GM21423 (cell line): ENCODE data around the gene RAB1B.
A peak's percentile ranks its signal among the peaks of the same experiment; 100 is the strongest.

ENCODE experiments used
- ATAC-seq: cut with Tn5 transposase; IDR thresholded peaks from one replicate; pipeline ENCODE4 v1.9.1; 2021; ENCODE audit warnings: mild to moderate bottlenecking, moderate library complexity; ENCODE audit not compliant: unreplicated experiment

Gene RAB1B

DNA sequence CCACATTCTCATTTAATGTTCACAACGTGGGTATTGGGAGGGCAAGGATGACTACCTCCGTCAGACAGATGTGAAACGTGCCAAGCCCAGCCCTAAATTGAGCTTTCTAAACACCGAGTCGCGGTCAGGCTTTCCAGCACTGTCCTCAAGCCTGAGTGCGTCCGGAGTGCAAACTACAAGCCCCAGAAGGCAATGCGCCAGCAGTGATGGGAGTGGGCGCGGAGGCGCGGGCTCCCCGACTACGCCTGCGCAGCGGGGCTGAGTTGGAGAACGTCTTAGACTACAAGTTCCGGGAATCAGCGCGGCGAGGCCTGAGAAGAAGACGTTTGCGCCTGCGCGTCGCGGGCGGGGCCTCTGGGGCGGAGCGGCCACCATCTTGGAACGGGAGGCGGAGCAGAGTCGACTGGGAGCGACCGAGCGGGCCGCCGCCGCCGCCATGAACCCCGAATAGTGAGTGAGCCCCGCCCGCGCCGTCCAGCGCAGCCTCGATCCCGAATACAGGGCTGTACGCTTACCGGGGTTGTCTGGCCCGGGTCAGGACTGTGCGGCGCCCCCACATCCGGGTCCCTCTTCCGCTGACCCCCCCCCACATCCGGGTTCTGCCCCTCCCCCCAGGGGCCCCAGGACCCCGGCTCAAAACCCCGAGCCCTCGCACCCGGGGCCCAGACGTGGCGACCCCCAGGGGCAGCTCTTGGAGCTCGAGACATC, at the start of gene RAB1B:
Gene RAB1B (plus strand): TSS at position 396 of the 708 bp plus-strand sequence. CDS start 41 bp downstream, at position 437.
- peak; percentile 78 for ATAC-seq

DNA sequence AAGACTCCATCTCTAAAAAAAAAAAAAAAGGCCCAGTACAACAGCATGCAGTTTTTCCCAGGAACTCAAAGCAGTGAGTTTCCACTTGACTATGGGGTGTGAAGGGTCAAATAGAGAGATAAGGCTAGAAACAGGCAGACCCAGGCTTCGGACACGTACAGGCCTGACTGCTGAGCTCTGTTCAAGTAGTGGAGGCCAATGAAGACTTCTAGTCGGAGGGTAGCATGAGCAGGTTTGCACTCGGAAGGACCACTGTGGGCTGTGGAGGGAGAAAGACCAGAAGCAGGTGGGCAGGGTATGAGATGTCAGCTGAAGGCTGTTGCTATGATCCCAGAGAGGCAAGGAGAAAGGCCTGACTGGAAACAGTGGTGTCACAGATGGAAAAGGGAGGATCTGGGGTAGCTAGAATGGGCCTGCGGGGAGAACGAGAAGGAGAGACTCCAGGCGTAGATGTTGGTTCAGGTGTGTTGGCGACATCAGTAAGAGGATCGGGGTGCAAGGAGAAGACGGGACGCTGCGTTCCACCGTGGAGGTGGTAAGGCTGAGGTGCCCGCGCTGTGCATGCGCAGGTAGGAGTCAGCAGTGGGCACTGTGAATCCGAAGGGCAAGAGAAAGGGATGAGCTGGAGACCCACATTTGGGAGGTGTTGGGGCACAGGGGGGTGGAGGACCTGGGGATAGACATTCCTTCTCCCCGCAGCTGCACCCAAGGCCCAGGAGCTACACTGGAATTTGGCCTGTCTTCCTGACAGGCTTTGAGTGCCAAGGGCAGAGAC, 49.4 kb upstream of the RAB1B start:
- no peak for ATAC-seq

DNA sequence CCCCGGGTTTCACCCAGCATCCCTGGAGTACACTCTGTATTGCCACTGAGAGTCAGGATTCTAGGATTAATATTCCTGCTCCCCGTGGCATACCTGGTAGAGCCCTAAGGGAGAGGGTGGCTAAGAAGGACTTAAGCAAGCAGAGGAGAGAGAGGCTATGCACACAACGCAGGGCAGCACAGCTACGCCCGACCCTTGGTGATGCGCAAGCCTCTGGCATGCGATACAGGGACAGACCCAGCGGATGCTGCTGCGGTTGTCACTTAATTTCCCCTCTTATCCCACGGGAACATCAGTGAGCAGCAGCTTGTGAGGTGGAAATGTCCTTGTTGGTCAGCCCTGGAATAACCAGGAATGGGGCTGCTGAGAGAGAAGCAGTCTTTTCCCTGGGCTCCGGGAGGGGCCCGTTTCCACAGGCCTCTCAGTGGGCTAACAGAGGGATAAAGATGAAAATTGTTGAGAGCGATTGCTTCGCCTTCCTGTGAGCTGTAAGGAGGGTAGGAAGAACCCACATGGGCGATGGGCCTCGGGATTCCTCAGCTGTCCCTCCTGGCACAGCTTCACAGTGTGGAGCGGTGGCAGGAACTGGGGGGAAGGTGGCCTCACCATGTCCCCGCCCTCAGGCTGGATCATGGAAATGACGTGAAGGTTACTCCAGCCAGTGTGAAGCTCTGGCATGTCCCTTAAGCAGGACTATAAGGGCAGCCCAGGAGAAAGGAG, 48.4 kb upstream of the RAB1B start:
- ATAC-seq: no peak

DNA sequence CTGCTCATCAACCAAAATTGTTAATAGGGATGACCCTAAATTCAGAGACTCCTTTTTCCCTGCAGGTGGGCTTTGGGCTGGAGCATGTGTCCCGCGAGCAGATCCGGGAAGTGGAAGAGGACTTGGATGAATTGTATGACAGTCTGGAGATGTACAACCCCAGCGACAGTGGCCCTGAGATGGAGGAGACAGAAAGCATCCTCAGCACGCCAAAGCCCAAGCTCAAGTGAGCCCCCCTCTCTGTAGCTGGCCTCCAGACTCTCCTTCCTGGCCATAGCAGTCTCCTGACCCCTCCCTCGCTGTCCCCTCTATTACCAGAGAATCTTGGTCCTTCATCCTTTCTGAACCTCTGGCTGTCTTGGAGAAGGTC, 47.9 kb upstream of the RAB1B start:
- ATAC-seq: no peak

DNA sequence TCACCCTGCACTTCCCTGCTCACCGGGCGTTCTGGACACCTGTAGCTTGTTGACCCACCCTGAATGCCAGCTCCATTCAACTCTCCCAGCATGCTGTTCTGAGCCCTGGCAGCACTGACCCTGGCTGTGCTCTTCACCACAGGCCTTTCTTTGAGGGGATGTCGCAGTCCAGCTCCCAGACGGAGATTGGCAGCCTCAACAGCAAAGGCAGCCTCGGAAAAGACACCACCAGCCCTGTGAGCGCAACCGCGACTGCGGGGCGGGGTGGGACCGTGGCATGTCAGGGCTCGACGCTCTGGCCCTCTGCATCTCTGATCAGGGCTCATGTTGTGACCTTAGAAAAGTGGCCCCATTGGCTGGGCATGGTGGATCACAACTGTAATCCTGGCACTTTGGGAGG, 47.4 kb upstream of the RAB1B start:
- no peak for ATAC-seq

DNA sequence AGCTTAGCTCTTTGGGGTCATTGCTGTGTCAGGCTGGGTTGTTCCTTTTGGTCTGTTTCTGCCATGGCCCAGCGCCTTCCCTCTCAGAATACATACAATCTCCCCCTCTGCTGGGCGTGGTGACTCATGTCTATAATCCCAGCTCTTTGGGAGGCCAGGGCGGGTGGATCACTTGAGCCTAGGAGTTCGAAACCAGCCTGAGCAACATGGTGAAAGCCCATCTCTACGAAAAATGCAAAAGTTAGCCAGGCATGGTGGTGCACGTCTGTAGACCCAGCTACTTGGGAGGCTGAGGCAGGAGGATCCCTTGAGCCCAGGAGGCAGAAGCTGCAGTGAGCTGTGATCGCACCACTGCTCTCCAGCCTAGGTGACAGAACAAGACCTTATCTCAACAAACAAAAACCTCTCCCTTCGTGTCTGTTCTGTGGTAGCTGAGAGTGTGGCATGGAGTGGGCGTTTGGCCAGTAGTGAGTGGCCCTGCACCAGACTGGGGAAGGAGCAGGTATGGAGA, 46.7 kb upstream of the RAB1B start:
- no peak for ATAC-seq

DNA sequence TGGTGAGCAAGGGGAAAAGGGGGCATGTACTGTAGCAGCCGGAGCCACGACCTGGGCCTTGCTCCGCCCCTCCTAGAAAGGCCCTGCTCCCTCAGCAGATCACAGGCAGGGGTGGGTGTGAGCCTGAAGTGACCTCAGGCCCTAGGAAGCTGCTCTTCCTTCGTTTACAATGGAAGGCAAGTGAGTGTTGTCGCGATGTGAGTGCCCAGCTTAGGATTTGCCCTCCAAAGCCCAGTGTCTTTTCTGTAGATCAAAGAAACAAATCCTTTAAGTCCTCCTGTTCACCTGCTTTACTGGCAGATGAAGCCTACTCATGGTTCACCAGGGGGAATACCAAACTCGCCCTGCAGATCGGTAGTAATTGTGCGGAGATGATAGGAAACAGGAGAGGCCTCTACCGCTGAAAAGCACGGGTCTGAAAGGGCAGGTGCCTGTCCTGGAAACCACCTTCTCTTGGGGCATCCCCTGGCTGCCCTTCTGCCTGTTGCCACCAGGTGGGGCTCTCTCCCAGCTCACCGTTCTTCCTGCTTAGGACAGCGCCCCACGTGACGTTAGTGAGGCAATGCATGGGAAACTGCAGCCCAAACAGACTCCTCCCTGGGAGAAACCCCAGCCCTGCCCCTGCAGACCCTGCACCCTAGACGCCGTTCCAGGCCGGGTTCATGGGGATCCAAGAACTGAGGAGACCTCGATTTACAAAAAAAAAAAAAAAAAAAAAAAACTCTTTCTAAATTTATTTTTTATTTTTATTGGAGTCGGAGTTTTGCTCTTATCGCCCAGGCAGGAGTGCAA, 45.9 kb upstream of the RAB1B start:
- ATAC-seq: peak; percentile 85

DNA sequence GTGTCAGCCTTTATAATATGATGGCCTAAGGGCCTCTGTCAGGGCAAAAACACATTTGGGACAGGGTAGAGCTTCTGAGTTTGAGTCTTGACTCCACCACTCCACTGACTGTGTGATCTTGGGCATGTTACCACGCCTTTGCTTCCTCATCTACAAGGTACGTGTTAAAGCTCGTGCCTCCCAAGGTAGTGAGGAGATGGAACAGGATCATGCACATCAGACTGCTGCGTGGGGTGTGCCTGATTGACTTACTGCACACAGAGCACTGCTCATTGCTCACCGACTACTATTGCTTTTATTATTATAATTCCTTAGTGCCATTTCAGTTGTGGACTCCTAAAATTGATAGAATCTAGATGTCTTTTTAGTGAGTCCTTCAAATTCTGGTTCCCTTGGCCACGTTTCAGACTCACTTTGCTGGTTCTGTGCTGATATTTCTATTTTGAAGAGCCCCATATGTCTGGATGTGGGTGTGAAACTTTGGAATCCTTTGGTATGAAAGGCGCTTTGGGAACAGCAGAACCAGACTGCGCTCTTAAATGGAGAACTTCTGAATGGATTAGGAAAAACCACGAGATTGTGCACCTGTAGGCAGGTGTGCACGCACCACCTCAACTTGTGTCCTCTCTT, 44.1 kb upstream of the RAB1B start:
- no peak for ATAC-seq

DNA sequence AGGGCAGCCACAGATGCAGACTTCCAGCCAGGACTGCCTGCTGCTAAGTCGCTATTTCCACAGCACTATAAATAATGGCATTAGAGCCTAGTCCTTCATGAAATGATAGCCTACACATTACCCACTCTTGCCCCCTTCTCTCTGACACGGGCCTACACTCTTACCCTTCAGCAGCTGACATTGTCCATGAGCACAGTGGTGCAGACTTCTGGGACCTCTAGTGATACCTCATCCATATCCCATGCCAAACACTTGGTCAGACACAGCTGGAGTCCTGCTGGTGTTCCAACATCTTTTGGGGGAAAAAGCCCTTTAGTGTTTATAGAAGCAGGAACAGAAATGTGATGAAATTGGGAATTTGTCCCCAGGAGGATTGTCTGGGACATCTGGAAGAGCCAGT, 43.4 kb upstream of the RAB1B start:
- ATAC-seq: no peak

DNA sequence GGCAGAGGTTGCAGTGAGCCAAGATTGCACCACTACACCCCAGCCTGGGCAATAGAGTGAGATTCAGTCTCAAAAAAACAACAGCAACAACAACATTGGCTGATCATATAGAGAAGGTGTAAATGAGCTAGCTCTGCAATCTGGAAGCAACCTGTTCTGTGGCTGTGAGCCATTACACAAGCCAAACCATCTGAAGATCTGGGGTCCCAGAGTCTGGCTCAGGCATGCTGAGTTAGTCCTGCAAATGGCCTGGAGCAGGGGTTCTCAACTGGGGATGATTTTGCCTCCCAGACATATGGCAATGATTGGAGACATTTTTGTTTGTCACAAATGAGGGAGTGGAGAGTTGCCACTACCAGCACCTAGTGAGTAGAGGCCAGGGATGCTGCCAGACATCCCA, 42.3 kb upstream of the RAB1B start:
- ATAC-seq: no peak

DNA sequence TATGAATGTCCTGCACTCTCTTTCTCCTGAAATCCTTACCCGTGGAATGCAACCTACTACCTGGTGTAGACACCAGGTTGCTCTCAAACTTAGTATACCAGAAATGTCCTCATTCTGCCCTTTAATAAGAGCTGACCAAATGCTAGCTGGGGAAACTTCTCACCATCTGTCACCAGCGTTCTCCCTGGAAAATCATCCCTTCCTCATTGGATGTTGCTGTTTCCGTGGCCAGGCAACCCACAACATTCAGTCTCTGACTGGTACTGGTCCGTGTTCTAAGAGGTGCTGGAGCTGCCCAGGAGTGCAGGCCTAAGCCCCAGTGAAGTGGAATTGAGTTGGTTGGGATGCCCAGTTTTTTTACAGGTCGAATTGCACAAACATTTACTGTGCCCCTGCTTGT, 40.7 kb upstream of the RAB1B start:
- ATAC-seq: no peak

DNA sequence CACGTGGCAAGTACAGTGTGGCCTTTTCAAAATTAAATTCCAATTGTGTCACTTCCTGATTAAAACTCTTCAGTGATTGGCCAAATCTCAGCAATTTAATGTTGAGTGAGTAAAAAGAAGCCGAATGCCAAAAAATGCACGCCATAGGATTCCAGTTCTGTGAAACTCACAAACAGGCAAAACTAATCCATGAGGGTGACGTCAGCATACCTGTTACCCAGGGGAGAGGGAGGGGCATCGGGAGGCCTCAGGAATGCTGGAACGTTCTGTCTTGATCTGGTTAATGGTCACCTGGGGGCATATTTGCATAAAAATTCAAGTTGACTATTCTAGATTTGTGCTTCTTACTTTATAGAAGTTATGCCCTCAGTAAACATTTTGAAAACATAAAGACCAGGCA, 39.9 kb upstream of the RAB1B start:
- ATAC-seq: no peak

DNA sequence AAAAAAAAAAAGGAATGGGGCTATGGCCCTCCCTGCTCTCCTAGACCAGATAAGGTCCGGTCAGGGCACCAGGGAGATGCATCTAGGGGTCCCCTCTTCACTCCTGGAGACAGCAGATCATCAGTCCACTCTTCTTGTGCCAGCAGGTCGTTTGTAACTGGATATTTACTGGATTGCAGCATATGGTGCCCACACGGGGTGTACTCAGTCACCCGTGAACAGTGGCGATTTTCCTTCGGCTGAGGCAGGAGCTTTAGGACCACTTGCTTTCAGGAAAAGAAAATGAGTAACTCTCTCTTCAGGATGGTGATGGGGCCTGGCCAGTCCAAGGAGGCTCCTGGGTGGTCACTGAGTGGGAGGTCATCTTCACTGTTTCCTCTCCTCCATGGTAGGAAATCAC, 38.3 kb upstream of the RAB1B start:
- no peak for ATAC-seq

DNA sequence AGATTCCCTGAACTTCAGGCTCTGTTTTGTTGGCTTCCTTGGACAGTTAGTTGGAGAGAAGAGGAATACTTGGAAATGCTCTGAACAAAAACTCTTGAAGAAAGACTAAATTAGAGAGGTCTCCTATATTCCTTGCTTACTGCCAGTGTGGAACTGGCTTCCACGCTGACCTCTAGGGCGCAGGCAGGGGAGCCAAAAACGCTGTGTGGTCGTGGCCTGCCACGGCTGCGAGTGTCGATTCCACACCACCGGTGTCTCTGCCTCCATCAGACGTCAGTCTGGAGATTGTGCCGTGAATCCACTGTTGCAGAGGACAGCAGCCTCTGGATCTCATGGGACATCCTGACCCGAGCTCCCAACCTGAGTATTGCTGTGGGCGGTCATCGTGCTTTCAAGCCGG, 37.5 kb upstream of the RAB1B start:
- no peak for ATAC-seq

DNA sequence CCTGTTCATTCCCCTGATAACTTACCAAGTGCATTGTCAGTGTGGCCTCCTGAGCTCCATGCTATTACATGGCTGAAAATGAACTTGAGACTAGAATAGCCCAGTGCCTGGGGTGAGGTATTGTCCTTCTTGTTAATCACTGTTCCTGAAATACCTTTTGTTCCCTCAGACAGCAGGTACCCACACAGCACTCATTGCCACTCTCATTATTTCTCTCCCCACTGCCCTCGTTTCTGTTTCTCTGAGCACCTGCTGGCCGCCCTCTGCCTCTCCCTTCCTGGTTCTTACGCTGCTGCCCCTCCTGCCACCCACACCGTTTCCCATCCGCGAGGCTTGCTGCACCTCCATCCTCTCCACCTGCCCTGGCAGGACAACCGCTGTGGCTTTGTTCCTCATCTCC, 36.9 kb upstream of the RAB1B start:
- no peak for ATAC-seq

DNA sequence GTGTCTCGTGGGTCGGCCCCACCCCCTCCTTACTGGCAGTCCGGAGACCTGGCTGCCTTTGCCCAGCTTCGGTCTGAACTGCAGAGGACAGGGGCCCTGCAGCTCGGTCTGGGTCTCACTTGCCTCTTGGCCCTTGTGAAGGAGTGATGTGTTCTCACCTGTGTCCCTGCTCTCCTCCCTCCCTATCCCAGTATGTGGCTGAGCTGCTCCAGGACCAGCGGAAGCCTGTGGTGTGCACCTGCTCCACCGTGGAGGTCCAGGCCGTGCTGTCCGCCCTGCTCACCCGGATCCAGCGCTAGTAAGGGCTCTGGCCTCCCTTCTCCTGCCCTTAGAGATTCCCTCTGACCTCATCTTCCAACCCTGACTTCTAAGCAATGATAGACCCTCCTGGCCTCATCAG, 35.7 kb upstream of the RAB1B start:
- ATAC-seq: no peak

DNA sequence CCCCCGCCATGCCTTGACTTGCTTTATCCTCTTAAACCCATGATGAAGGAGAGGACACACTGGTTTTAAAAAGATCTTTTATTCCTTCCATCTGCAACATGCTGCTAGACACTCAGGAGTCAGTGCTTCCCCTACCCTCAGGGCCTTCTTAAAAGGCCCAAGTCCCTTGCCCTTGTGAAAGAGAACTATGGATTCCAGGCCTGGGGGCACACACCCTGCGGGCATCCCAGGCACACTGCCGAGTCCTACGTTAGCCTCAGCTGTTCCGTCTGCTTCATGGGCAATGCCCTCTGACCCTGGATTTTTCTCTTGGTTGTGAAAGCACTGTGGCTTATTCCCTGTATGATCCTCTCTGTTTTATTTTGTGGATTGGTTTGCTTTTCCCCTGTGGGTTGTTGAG, 35.1 kb upstream of the RAB1B start:
- no peak for ATAC-seq

DNA sequence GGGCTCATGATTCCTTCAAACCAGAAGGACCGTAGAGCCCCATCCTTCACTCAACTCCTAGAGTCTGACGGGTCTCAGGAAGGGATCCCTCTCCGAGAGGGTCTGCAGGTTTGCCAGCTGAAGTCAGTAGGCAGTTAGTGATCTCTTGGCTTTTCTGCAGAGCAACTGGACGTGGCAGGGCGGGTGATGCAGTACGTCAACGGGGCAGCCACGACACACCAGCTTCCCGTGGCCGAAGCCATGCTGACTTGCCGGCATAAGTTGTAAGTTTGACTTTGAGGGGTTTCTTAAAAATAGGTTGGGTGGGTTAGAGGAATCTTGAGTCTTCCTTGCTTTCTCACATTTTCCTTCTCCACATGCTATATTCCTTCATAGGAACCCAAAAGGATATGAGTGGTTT, 33.3 kb upstream of the RAB1B start:
- no peak for ATAC-seq

DNA sequence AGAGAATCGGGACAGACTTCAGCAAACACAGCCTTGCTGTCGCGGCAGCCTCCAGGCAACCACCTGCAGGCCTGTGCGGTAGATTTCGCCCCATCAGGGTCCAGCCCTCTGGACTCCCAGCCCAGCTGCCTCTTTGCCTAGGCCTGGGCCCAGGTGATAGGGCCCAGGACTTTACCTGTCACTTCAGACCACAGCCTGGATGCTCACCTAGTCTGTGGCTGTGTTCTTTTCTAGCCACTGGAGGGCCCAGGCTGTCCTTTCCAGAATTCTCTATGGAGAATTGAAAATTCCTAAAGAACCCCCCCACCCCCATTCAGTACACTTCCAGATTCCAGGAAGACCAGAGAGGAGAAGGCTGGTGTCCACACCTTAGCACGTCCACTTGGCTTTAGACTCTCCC, 30.6 kb upstream of the RAB1B start:
- ATAC-seq: no peak

DNA sequence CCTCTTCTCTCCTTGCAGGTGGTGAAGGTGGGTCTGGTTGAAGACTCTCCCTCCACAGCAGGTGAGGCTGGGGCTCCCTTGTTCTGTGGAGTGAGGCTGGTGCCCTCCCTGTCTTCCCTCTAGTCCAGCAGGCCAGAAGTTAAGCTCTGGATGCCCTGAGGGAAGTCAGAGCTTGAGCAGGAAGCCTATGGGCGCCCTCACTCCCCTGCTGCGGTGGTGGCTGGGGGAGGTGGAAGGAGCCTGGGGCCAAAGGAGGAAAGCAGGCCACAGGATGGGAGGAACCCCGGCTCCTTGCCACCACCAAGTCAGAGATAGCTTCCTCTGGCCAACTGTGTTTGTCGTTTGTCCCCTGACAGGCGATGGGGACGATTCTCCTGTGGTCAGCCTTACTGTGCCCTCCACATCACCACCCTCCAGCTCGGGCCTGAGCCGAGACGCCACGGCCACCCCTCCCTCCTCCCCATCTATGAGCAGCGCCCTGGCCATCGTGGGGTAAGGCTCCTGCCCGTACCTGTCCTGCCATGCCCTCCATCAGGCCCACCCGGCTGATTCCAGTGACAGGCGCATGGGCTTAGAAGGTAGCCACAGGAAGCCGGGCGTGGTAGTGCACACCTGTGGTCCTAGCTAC, 29.5 kb upstream of the RAB1B start:
- ATAC-seq: no peak
